HG03575 (cell line): ENCODE measurements around the gene KCTD8.
"Not testable (repeated sequence)": the region's sequence is repeated elsewhere in the genome, so short reads cannot be mapped to it uniquely, and the experiment has no call there.

Experiments
- ATAC-seq: cut with Tn5 transposase; IDR thresholded peaks from one replicate; pipeline ENCODE4 v1.9.1; 2021; ENCODE audit not compliant: unreplicated experiment, insufficient number of reproducible peaks, low FRiP score; ENCODE audit errors: extremely low read depth

Gene KCTD8

DNA sequence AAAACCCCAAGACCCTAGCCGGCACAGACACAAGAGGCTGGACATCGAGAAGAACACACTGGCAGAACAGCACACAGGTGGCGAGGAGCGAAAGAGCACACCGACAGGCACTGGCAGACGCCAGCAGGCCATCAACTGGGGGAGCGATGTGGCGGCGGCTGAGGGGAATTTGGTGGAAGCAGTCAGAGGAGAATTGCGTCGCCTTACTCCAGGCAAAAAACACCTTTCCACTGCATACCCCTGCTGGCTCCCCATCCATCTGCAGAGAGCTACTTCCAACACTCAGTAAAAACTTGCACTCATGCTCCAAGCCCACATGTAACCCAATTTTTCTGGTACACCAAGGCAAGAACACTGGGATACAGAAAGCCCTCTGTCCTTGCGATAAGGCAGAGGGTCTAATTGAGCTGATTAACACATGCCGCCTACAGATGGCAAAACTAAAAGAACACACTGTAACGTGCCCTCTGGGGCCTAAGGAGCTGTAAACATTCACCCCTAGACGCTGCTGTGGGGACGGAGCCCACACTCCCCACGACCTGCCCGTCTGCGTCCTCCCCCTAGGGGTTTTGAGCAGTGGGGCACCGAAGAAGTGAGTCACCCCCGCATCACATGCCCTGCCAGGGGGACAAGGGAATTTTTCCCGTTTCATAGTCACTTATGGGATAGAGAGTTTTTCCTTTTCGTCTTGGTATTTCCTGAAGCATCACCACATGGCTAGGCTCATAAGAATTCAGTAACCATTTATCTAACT, 262.3 kb downstream of the KCTD8 start:
- no peak for ATAC-seq

DNA sequence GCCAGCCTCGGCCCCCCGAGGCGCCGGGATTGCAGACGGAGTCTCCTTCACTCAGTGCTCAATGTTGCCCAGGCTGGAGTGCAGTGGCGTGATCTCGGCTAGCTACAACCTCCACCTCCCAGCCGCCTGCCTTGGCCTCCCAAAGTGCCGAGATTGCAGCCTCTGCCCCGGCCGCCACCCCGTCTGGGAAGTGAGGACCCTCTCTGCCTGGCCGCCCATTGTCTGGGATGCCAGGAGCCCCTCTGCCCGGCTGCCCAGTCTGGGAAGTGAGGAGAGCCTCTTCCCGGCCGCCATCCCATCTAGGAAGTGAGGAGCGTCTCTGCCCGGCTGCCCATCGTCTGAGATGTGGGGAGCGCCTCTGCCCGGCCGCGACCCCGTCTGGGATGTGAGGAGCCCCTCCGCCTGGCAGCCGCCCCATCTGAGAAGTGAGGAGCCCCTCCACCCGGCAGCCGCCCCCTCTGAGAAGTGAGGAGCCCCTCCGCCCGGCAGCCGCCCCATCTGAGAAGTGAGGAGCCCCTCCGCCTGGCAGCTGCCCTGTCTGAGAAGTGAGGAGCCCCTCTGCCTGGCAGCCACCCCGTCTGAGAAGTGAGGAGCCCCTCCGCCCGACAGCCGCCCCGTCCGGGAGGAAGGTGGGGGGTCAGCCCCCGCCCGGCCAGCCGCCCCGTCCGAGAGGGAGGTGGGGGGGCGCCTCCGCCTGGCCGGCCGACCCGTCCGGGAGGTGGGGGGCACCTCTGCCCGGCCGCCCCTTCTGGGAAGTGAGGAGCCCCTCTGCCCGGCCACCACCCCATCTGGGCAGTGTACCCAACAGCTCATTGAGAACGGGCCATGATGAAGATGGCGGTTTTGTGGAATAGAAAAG, 266.9 kb downstream of the KCTD8 start:
- ATAC-seq = not testable (repeated sequence)

DNA sequence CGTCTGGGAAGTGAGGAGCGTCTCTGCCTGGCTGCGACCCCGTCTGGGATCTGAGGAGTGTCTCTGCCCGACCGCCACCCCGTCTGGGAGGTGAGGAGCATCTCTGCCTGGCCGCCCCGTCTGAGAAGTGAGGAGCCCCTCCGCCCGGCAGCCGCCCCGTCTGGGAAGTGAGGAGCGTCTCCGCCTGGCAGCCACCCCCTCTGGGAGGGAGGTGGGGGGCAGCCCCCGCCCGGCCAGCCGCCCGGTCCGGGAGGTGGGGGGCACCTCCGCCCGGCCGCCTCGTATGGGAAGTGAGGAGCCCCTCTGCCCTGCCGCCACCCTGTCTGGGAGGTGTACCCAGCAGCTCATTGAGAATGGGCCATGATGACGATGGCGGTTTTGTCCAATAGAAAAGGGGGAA, 280.8 kb downstream of the KCTD8 start:
- ATAC-seq = not testable (repeated sequence)

DNA sequence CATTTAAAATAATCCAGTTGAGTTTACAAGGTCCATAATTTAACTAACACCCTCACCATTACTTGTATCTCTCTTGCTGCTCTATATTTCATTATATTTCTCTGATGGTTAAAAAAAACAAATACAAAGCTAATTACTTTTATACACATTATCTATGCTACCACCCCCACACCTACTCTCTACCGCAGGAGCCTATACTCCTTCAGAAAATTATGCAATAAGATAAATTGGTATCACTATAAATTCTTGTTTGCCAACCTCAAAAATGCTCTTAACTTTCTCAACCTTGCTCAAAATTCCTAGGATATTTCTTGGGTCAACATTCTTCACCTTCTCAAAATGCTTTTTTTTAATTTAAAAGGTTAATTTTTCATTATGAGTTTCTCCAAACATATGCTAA, 282.7 kb downstream of the KCTD8 start:
- no peak for ATAC-seq

DNA sequence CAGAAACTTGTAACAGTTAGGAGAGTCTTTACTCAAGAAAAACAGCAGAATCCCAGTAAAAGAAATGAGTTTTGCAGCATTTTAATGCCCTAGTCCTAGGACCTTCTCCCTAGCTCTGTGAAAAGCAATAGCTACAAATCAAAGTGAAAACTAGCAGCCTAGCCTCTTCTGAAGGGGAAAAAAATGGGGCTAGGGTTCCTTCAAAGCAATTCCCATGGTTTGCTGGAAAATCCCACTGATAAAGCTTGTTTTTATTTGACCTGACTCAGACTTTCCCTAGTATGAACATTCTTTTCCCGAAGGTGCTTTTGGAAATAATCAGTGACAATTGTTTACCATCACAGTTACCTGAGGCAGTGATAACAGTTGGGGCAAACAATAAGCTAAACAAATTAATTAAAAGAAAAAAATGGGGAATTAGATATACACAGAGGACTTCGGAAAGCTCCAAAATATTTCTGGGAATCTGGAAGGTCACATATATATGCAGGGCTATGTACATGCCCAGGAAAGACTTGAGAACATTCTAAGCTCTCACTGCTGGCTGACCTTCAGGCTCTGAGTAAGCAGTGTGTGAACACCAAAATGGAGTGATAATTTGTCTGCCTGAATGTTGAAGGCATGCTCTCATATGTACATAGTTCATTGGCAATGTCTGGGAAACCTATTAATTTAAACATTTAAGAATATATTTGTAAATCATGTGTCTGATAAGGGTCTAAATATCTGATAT, 285.9 kb downstream of the KCTD8 start:
- no peak for ATAC-seq

DNA sequence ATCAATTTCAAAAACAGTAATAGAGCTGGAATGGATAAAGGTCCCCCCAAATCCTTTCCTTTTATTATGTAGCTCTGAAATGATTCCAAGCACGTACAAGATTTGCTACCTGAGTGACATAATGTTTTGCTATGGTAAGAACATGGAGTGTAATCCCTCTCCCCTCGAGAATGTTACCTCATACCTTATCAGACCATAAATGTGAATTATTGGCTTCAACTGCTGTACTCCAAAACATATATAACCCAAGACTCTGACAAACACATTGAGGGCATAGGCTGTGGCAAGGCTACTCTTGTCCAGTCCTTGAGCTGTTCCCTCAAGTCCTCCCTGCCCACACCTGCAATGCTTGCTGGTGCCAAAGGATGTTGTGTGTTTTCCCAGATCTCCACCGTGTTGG, 286.9 kb downstream of the KCTD8 start:
- no peak for ATAC-seq

DNA sequence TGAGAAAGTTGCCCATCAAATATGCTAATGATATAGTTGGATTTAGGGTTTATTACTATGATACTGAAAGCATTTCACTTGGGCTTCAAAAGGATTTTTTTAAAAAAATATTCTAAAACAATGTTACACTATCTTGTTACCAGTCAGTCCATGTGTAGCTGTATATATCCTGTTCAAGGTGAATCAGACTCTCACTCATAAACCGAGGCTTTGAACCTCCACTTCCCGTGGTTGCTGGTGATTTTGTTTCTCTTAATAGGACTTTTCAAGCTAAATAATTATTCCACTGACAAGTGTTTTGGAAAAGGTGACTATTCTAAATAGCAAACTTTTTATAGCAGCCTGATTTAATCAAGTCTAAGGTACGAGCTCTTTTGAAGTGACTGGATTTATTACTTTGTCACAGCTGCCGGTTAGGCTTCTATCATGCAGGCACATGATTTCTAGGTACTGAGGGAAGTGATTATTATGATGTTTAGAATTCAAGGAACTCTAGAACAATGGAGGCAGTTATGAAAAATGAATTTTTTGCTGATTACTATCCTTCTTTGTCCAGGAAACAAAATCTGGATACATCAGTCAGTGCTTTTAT, 287.7 kb downstream of the KCTD8 start:
- ATAC-seq = no peak

DNA sequence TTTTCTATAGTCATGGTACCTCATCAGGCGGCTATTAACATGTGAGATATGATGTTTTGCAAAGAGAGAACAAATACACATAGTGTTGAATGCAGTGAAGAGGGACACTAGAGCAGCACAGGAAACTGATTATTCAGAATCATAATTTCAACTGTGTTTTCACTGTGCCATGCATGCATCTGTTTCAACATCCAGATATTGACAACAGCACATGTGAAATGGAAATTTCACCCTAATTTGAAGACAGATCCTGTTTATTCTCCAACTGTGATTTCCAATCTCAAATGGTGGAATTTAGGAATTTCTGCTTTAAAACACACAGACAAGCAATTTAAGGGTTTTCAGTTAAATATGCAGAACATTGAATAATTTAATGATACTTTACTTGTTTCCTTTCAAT, 288.6 kb downstream of the KCTD8 start:
- ATAC-seq = no peak

DNA sequence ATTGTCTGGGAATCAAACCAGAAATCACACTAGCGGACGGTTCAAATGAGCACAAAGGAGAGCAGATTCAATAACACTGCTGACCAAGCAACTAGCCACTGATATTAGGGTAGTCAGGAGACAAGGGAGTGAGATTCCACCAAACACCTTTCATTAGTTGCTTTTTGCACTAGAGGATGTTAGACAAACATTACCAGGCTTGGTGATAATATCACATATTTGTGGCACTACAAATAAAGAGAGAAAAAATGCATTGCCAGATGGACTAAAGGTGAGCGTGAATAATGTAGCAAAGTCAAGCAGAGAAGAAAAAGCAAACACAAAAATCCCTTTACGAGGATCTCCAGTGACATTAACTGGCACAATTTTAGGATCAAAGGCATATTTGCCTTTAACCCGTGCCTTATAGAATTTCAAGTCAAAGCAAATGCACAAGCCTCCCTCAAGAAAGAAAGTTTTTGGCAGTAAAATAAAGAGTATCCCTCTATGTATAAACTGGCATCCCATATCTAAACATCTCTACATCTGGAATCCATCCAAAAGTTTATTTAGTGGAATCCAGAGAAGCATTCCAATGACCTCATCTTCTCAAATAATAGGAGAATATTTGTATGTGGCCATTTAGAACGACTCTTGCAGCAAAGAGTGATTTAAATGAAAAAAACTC, 290.9 kb downstream of the KCTD8 start:
- ATAC-seq = no peak

DNA sequence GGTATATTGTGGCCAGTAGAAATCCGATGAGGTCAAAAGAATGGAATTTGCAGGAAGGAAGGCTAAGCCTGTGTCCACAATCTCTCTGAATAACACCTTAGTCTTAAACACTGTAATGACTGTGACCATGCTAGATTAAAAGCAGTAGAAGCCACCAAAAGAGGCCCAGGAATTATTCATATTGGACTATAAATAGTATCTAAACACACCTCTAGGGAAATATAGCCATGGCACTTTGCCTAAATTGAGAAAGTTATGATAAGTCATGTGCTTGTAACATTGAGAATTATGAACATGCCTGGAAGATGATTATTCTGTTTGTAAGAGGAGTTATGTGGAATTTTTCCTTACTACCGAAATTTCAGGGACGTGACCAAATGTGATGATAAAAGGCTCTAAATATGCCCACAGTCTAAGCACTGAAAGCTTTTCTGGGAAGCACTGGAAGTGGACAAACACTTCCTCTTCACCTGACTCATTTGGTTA, 298.5 kb downstream of the KCTD8 start:
- no peak for ATAC-seq

DNA sequence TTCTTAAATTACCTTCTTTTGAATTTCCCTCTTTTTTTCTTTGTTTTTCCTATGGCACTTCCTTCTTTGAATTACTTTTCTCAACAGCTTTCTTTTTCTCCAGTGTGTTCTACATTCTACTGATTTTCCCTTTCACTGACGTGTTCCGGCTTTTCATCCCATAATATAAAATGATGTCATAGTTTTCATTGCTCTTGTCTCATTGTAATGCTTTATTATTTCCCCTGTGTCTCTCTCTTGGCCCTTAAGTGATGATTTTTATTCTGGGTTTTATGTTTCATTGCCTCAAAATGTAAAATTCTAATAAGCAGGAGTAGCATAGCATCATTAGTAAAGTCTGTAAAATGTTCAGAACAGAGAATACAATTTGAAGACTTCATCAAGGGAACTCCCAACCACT, 299.3 kb downstream of the KCTD8 start:
- ATAC-seq = no peak

DNA sequence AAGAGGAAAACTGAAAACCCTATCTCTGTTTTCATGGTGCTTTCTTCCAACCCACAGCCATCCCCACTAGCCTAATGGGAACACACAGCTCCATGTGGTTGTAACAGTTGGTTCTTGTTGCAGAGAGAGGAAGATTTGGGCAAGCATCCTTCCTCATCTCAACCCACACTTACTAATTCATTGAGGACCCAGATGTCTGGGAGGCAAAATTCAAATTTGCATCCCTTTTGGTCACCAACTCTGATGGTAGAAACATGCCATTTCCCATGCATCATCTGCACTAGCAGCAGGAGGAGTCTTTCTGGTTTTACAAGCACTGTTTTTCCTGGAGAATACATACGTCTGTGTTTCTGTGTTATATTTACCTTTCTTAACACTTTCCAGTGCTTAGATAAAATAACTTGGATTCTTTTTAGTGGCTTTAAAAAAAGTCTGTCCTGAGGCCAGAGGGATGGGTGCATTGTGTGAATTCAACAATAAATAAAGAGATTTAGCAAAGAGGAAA, 301.0 kb downstream of the KCTD8 start:
- ATAC-seq = no peak

DNA sequence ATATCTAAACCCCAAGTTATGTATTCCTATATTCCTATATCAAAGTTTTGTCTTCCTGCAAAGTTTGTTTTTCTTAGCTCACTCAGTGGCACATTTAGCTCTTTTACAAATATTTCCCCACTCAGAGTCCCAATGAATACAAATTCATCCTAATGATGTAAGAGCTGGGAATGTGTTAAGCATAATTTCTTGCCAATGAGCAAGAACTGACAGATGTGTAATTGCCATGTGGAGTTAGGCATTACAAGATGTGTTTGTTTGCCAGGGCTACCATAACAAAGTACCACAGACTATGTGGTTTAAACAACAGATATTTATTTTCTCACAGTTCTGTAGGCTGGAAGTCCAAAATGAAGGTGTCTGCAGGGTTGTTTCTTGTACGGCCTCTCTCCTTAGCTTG, 302.1 kb downstream of the KCTD8 start:
- no peak for ATAC-seq

DNA sequence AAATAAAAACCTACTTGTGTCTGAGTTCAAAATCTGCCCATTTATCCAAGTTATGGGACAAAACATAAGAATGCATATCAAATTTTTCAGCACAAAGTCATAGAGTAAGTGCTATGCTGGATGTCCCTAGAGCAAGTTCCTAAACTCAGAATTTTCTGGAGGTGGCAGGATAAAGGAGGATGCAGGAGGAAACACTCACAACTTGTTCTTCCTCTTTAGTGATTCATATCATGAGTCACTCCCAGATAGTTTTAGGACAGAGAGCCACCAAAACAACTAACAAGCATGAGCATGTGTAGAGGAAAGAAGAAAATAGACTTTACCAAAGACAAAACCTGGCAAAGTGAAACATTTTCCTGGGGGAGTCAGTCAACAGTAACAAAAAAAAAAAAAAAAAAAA, 302.7 kb downstream of the KCTD8 start:
- ATAC-seq = no peak

DNA sequence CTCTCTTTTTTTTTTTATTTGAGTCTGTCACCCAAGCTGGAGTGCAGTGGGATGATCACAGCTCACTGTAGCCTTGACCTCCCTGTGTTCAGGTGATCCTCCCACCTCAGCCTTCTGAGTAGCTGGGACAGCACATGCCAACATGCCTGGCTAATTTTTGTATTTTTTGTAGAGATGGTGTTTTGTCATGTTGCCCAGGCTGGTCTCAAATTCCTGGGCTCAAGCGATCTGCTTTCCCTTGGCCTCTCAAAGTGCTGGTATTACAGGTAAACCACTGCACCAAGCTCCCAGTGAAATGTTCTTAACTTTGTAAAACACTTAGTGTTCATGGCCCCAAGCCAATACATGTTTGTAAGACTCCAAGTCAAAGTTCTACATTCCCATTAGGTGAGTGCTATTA, 316.1 kb downstream of the KCTD8 start:
- no peak for ATAC-seq
